Right lobe of liver (tissue), 6 donors: ENCODE measurements around the gene HIP1R. TPM values are rescaled to one million over a fixed set of nuclear protein-coding genes. Genes with fewer than 3 reads are reported as not detected.

Experiments used
- ATAC-seq, 4 donors: fragments of 200-7000 bp; cut with Tn5 transposase; one replicate each; pipeline ENCODE4 v1.9.1; 2020; ENCODE audit warnings: mild to moderate bottlenecking in 4 of 4, moderate library complexity in 4 of 4
- DNase-seq, 3 donors: peaks; one replicate each; pipeline ENCODE4 v3.0.0-alpha.2; 2020
- H3K27ac ChIP-seq, 3 donors: fragments of 200-600 bp; one replicate each; pipeline ENCODE4 v1.8.0; 2022
- H3K27me3 ChIP-seq, 2 donors: fragments of 200-600 bp; one replicate each; pipeline ENCODE4 v1.8.0; 2022
- H3K36me3 ChIP-seq, 4 donors: fragments of 200-600 bp; sonication (generic) in 1 of 4; one replicate each; pipeline versions ENCODE4 v1.5.1 to v1.8.0; 2017 to 2022; ENCODE audit warnings: control low read depth in 1 of 4
- H3K4me1 ChIP-seq, 4 donors: fragments of 200-600 bp; sonication (generic) in 1 of 4; one replicate each; pipeline versions ENCODE4 v1.5.1 to v1.8.0; 2017 to 2022; ENCODE audit warnings: control low read depth in 1 of 4
- H3K4me3 ChIP-seq, 3 donors: fragments of 200-600 bp; one replicate each; pipeline ENCODE4 v1.8.0; 2022
- H3K9me3 ChIP-seq, 4 donors: fragments of 200-600 bp; sonication (generic) in 1 of 4; one replicate each; pipeline versions ENCODE4 v1.5.1 to v1.8.0; 2017 to 2022; ENCODE audit warnings: control low read depth in 1 of 4
- POLR2A ChIP-seq: fragments of 450-650 bp; IDR thresholded peaks from one replicate; pipeline ENCODE4 v1.6.1; 2017; ENCODE audit warnings: antibody characterized with exemption, mild to moderate bottlenecking
- WGBS: methylation state at CpG from one replicate; pipeline ENCODE4 v1.1.6; 2018; ENCODE audit warnings: low coverage, low lambda C conversion rate; ENCODE audit not compliant: insufficient coverage; ENCODE audit errors: missing lambda C conversion rate; 5-methylcytosine and 5-hydroxymethylcytosine counted together
- intact Hi-C, 2 donors: fragments of 100-400 bp; cut with DNase I; formaldehyde crosslinking; loops; one replicate each; pipeline versions ENCODE4 v1.11.2 to v1.14.1; 2022
- total RNA-seq, 6 experiments: library from RNA; depleted of rRNA in 2 of 6; stranded (reverse); fragments of >200 nt in 2 of 6; fragmentation: NEBNext Ultra II Directional in 3 of 6; extraction: Animal tissue kit (Norgen Biotek cat#: 25700) in 3 of 6; gene quantifications; one replicate each; pipeline versions ENCODE4 v1.1.0 to v1.2.4, GENCODE V29; 2016 to 2023
- TF ChIP-seq, protein P1 (sequence below), 4 donors: fragments of 200-600 bp in 3 of 4; fragments of 450-650 bp in 1 of 4; IDR thresholded peaks; one replicate each; pipeline versions ENCODE4 v1.5.1 to v1.8.0; 2016 to 2022; ENCODE audit warnings: antibody characterized with exemption in 4 of 4, mild to moderate bottlenecking in 2 of 4
- donor health status: DM: no; HTN: yes; CAD: no.
- donor health status: DM: no; HTN: no; CAD: no.
- donor health status: DM: no; HTN: no; CAD: no.
- donor health status: DM: no; HTN: yes; CAD: no.
- donor health status: DM: no; HTN: yes; CAD: no.

The HIP1R gene
- total RNA-seq, 6 experiments from 2014 or later = 23.6 to 37.2 (median 27.8) TPM

DNA sequence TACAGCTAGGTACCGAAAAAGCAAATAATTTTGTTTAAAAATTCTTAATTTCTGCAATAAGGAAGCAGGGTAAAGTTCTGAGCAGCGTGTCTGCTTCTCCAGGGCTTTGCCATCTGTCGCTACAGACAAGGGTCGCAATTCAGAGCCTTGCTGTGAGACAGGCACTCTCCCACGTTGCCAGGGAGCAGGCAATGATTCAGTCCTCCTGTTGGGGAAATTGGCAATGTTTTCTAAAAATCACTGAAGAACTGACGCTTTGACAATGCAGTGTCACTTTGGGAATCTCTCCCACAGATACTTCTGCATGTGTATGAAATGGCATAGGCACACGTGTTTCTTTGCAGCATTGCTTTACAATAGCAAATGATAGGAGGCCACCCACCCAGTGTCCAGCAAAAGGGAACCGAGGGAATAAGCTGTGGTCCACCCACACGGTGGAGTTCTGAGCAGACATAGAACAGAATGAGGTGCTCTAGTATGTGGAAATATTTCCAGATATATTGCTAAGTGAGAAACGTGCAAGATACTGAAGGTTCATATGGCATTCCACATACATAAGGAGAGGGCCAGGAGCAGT, 16.0 kb upstream of the HIP1R start:
- WGBS = 68% methylated on average over 10 of the region's 10 CpGs
- no peak for TF ChIP-seq POLR2A
- TF ChIP-seq, protein P1, sequence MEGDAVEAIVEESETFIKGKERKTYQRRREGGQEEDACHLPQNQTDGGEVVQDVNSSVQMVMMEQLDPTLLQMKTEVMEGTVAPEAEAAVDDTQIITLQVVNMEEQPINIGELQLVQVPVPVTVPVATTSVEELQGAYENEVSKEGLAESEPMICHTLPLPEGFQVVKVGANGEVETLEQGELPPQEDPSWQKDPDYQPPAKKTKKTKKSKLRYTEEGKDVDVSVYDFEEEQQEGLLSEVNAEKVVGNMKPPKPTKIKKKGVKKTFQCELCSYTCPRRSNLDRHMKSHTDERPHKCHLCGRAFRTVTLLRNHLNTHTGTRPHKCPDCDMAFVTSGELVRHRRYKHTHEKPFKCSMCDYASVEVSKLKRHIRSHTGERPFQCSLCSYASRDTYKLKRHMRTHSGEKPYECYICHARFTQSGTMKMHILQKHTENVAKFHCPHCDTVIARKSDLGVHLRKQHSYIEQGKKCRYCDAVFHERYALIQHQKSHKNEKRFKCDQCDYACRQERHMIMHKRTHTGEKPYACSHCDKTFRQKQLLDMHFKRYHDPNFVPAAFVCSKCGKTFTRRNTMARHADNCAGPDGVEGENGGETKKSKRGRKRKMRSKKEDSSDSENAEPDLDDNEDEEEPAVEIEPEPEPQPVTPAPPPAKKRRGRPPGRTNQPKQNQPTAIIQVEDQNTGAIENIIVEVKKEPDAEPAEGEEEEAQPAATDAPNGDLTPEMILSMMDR (IDR thresholded peaks at IDR 0.05) = no peak
- intact Hi-C loops = no loop called here
- H3K36me3 ChIP-seq = no peaks in the 10 kb centered on the region
- no peaks in the 10 kb centered on the region for H3K9me3 ChIP-seq
- H3K4me1 ChIP-seq = no peaks in the 10 kb centered on the region
- no peak overlapping the region for H3K4me3 ChIP-seq
- H3K27ac ChIP-seq = no peak overlapping the region
- DNase-seq = no peak
- ATAC-seq = no peak
- no peaks in the 10 kb centered on the region for H3K27me3 ChIP-seq

DNA sequence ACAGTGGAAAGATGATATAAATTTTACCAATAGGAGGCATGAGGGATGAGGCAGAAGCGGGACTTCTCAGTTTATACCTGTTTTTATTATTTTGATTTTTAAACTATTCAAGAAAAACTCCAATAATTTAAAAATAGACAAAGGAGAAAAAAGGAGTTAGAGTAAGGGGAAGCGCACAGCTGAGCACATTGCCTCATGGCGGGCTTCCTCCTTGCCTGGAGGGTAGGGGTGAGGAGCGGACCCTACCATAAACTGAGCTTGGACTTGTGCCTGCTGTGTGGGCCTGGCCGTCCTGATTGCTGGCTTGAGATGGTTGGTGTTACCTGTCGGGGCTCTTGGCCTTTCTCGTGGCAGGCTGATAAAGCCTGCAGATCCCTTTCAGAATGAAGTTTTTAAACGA, 15.1 kb upstream of the HIP1R start:
- TF ChIP-seq, protein P1 (IDR thresholded peaks at IDR 0.05) = no peak
- TF ChIP-seq POLR2A = no peak
- Histone ChIP-seq H3K27ac (no peak overlapping the region), H3K27me3 (no peaks in the 10 kb centered on the region), H3K36me3 (no peaks in the 10 kb centered on the region), H3K4me3 (no peak overlapping the region), H3K4me1 (no peaks in the 10 kb centered on the region), H3K9me3 (no peaks in the 10 kb centered on the region)
- DNase-seq (no peak), ATAC-seq (no peak)
- intact Hi-C loops = no loop called here
- WGBS = 89% methylated on average over 3 of the region's 8 CpGs

DNA sequence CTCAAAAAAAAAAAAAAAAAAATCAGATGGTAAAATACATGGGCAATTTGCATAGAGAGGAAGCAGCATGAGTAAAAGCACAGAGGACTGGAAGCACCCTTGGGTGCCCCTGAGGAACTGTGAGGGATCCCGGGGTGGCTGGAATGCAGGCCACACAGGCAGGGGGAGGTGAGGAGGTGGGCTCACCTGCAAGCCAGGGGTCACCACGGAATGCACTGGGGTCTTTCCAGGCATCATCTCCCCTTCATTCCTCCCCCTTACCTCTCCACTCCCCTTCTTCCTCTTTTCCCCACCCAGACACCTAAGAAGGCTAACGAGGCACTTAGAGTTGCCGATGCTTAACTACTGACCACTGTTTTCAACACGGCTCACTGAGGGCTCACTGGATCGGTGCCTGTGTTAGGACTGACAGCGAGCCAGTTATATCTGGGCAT, 14.4 kb upstream of the HIP1R start:
- no peaks in the 10 kb centered on the region for H3K4me1 ChIP-seq
- H3K9me3 ChIP-seq = no peaks in the 10 kb centered on the region
- H3K27me3 ChIP-seq = no peaks in the 10 kb centered on the region
- no peaks in the 10 kb centered on the region for H3K36me3 ChIP-seq
- intact Hi-C loops = no loop called here
- DNase-seq (no peak), ATAC-seq (no peak)
- H3K27ac ChIP-seq = no peak overlapping the region
- WGBS = 64% methylated on average over 7 of the region's 7 CpGs
- TF ChIP-seq, protein P1 (IDR thresholded peaks at IDR 0.05) = no peak
- TF ChIP-seq POLR2A = no peak
- H3K4me3 ChIP-seq = no peak overlapping the region

DNA sequence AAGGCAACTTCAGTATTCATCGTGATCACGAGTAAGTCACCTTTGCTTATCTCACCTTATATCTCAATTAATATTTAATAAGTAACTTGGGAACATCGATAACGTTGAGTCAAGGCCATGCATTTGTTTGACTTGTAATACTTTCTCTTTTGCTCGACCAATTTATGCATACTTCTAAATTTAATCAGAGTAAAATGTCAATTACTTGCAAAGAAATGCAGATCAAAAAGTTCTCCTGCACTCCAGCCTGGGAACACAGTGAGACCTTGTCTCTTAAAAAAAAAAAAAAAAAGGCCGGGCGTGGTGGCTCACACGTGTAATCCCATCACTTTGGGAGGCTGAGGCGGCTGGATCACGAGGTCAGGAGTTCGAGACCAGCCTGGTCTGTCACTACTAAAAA, 11.8 kb upstream of the HIP1R start:
- Histone ChIP-seq H3K27me3 (no peaks in the 10 kb centered on the region), H3K4me1 (peaks cover 0 to 12% (median 0%) of the 10 kb centered on the region in 4 donors), H3K4me3 (no peak overlapping the region), H3K36me3 (no peaks in the 10 kb centered on the region), H3K27ac (no peak overlapping the region), H3K9me3 (no peaks in the 10 kb centered on the region)
- no peak for TF ChIP-seq POLR2A
- TF ChIP-seq, protein P1 (IDR thresholded peaks at IDR 0.05) = no peak
- ATAC-seq = no peak
- intact Hi-C loops = no loop called here
- DNase-seq = no peak
- 58% methylated on average over 11 of the region's 11 CpGs for WGBS
